SU-DHL-6 (cell line): ENCODE measurements around the gene SEC22A.

Source experiments
- CTCF ChIP-seq: fragments of 200-600 bp; sonication (generic); IDR thresholded peaks from one replicate; pipeline ENCODE4 v1.5.1; 2017; ENCODE audit warnings: antibody characterized with exemption, mild to moderate bottlenecking, low read length, moderate library complexity; ENCODE audit not compliant: insufficient read depth, poor library complexity, severe bottlenecking
- EZH2phosphoT487 ChIP-seq: fragments of 200-600 bp; sonication (generic), shearing (Covaris generic); conservative IDR thresholded peaks from 2 replicates; pipeline ENCODE4 v1.6.1; 2018; ENCODE audit warnings: mild to moderate bottlenecking, antibody characterized with exemption, low read length, moderate library complexity, mixed read lengths

GRCh38 chr3:123186695-123187094 lies 15.0 kb upstream of the SEC22A start:
- no peak for TF ChIP-seq CTCF
- TF ChIP-seq EZH2phosphoT487, result no peak
